PC-9 (cell line): ENCODE data around the gene SATL1. TPM values are rescaled to one million over a fixed set of nuclear protein-coding genes. Genes with fewer than 3 reads are reported as not detected.
"Not testable (repeated sequence)": the region's sequence is repeated elsewhere in the genome, so short reads cannot be mapped to it uniquely, and the experiment has no call there.

Experiments
- Bru-seq: library from RNA; stranded (reverse); fragments of 400-500 nt; gene quantifications from one replicate; lab custom pipeline; 2021; lab: Mats Ljungman, UMichigan
- BruChase-seq, 2 experiments: library from RNA; stranded (reverse); fragments of 400-500 nt; gene quantifications; one replicate each; lab custom pipeline; 2021; lab: Mats Ljungman, UMichigan
- BruUV-seq: library from RNA; stranded (reverse); fragments of 400-500 nt; replicated peaks from 2 replicates; lab custom pipeline; 2021; lab: Mats Ljungman, UMichigan
- CTCF ChIA-PET: fragments of 300-600 bp; sonication (Branson Sonifier 250); formaldehyde crosslinking; loops from one replicate; lab custom pipeline; 2022; ENCODE audit warnings: antibody characterized with exemption; lab: Charles Lee
- POLR2A ChIA-PET: fragments of 300-600 bp; sonication (Branson Sonifier 250); formaldehyde crosslinking; loops from one replicate; lab custom pipeline; 2022; ENCODE audit warnings: antibody characterized with exemption; ENCODE audit not compliant: unreplicated experiment; lab: Charles Lee
- DNase-seq, 2 experiments: peaks; one replicate each; pipeline versions ENCODE4 v3.0.0 to v3.0.0-alpha.2; 2015 to 2022; ENCODE audit warnings: mixed read lengths in 1 of 2
- H2AFZ ChIP-seq: fragments of 200-600 bp; sonication (generic); 2 replicates; pipeline ENCODE4 v1.8.1; 2017; ENCODE audit warnings: antibody characterized with exemption
- H3F3A ChIP-seq: fragments of 200-600 bp; sonication (generic); 2 replicates; pipeline ENCODE4 v1.8.1; 2017; ENCODE audit warnings: antibody characterized with exemption, mild to moderate bottlenecking, low read depth; ENCODE audit not compliant: insufficient read depth
- H3K27ac ChIP-seq: fragments of 200-600 bp; sonication (generic); 2 replicates; pipeline ENCODE4 v1.6.1; 2016; ENCODE audit warnings: mixed run types
- H3K27me3 ChIP-seq: fragments of 200-600 bp; sonication (generic); 2 replicates; pipeline ENCODE4 v1.6.1; 2016; ENCODE audit warnings: low read depth, mixed run types; ENCODE audit not compliant: insufficient read depth
- H3K36me3 ChIP-seq: fragments of 200-600 bp; sonication (generic); 2 replicates; pipeline ENCODE4 v1.6.1; 2016; ENCODE audit warnings: low read depth, mixed run types
- H3K4me1 ChIP-seq: fragments of 200-600 bp; sonication (generic); replicated peaks from 2 replicates; pipeline ENCODE4 v1.6.1; 2016; ENCODE audit warnings: mixed run types; ENCODE audit not compliant: insufficient read depth
- H3K4me2 ChIP-seq: fragments of 200-600 bp; sonication (generic); 2 replicates; pipeline ENCODE4 v1.6.1; 2017; ENCODE audit warnings: mixed run types
- H3K4me3 ChIP-seq: fragments of 200-600 bp; sonication (generic); 2 replicates; pipeline ENCODE4 v1.6.1; 2016; ENCODE audit warnings: mixed run types
- H3K79me2 ChIP-seq: fragments of 200-600 bp; sonication (generic); 2 replicates; pipeline ENCODE4 v1.6.1; 2017; ENCODE audit warnings: low read depth, mixed run types
- H3K9me2 ChIP-seq: fragments of 200-600 bp; sonication (generic); 2 replicates; pipeline ENCODE4 v1.8.1; 2017; ENCODE audit warnings: mild to moderate bottlenecking; ENCODE audit not compliant: insufficient read depth
- H3K9me3 ChIP-seq: fragments of 200-600 bp; sonication (generic); 2 replicates; pipeline ENCODE4 v1.8.1; 2016; ENCODE audit warnings: low read depth; ENCODE audit not compliant: insufficient read depth
- H4K20me1 ChIP-seq: fragments of 200-600 bp; sonication (generic); 2 replicates; pipeline ENCODE4 v1.8.1; 2017; ENCODE audit not compliant: insufficient read depth
- EZH2 ChIP-seq: fragments of 200-600 bp; sonication (generic); IDR thresholded peaks from 2 replicates; pipeline ENCODE4 v1.8.0; 2017; ENCODE audit warnings: antibody characterized with exemption, low read depth
- intact Hi-C: fragments of 100-400 bp; cut with micrococcal nuclease; formaldehyde crosslinking; loops from one replicate; pipeline ENCODE4 v1.10.0; 2022; ENCODE audit not compliant: unreplicated experiment
- long read RNA-seq: library from polyadenylated mRNA; stranded (forward); transcript quantifications from one replicate; pipeline ENCODE4 v2.0.0, GENCODE V29; 2022
- total RNA-seq: library from RNA; stranded (reverse); gene quantifications from 2 replicates; pipeline ENCODE4 v1.2.3, GENCODE V29; 2021
- TF ChIP-seq, protein P1 (sequence below): fragments of 200-600 bp; sonication (generic); conservative IDR thresholded peaks from 2 replicates; pipeline ENCODE4 v1.6.1; 2017; ENCODE audit warnings: mixed run types, antibody characterized with exemption, mild to moderate bottlenecking, moderate library complexity

SATL1 gene, protein sequence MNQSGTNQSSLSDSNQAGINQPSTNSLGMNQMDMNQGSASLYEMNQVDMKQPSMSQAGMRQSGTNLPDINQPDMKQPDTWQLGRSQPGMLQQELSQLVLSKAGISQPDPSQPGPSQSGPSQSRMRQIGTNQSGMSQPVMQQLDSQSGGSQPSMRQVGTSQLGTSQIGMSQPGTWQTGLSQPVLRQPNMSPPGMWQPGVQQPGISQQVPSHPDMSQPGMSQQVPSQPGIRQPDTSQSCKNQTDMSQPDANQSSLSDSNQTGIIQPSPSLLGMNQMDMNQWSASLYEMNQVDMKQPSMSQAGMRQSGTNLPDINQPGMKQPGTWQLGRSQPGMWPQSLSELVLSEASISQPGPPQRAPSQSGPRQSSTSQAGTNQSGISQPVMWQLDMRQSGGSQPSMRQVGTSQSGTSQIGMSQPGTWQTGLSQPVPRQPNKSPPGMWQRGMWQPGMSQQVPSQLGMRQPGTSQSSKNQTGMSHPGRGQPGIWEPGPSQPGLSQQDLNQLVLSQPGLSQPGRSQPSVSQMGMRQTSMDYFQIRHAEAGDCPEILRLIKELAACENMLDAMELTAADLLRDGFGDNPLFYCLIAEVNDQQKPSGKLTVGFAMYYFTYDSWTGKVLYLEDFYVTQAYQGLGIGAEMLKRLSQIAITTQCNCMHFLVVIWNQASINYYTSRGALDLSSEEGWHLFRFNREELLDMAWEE
- total RNA-seq (not detected in 2 replicates), Bru-seq, nascent RNA (percentile 1 among the genes with signal in this experiment), BruChase-seq, experiment 1, labeled RNA remaining after a 2-hour chase (percentile 2 among the genes with signal in this experiment), BruChase-seq, experiment 2, labeled RNA remaining after a 6-hour chase (not detected)
- long read RNA-seq: 0 reads

DNA sequence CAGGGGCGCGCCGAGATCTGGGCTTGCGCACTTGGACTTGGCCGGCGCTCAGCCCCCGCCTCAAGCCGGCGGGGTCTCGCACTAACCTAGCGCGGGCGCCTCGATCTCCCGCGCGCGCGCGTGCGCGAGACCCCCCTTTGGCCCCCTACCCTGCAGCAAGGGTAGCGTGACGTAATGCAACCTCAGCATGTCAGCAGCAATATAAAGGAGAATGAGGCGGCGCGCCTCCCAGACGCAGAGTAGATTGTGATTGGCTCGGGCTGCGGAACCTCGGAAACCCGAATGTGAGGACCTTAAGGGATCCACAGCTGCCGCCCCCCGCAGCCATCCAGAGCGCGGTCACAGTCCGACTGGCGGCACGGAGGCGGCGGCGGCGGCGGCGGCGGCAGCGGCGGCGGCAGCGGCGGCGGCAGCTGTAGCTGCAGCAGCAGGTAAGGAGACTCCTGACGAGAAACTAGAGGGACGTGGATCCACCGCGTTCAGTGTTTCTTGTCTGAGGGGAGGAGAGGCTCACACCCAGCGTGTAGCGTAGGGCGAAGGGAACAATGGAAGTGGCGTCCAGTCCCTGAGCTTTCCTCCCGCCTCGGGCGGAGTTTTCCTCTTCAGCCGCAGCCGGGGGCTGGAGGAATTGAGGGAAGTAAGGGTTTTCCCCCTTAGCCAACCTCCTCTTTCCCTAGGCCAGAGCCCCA is at the start of gene SATL1, which contains the start of gene ZNF711:
TSS of gene SATL1 (minus strand) at position 19 of the 689 bp plus-strand sequence. CDS start 134,811 bp downstream, outside the sequence.
TSS of gene ZNF711 (plus strand) at position 231 of the 689 bp plus-strand sequence. CDS start 3,582 bp downstream, outside the sequence.
- H3K9me2 ChIP-seq: no peaks in the 10 kb centered on the region
- no TSS peak for BruUV-seq
- ChIA-PET POLR2A (no interaction called here), CTCF (no interaction called here)
- no peaks in the 10 kb centered on the region for H3K36me3 ChIP-seq
- no peaks in the 10 kb centered on the region for H3K4me1 ChIP-seq
- no peaks in the 10 kb centered on the region for H3K9me3 ChIP-seq
- H2AFZ ChIP-seq: no peak within 1 kb of the TSS
- no peak within 1 kb of the TSS for H3K4me2 ChIP-seq
- TF ChIP-seq, protein P1, sequence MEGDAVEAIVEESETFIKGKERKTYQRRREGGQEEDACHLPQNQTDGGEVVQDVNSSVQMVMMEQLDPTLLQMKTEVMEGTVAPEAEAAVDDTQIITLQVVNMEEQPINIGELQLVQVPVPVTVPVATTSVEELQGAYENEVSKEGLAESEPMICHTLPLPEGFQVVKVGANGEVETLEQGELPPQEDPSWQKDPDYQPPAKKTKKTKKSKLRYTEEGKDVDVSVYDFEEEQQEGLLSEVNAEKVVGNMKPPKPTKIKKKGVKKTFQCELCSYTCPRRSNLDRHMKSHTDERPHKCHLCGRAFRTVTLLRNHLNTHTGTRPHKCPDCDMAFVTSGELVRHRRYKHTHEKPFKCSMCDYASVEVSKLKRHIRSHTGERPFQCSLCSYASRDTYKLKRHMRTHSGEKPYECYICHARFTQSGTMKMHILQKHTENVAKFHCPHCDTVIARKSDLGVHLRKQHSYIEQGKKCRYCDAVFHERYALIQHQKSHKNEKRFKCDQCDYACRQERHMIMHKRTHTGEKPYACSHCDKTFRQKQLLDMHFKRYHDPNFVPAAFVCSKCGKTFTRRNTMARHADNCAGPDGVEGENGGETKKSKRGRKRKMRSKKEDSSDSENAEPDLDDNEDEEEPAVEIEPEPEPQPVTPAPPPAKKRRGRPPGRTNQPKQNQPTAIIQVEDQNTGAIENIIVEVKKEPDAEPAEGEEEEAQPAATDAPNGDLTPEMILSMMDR: no peak
- no peak for TF ChIP-seq EZH2
- H3K79me2 ChIP-seq: no peaks in the 10 kb centered on the region
- intact Hi-C loops: no loop called here
- DNase-seq: peak in 1 of 2 experiments; percentile 0
- no peak within 1 kb of the TSS for H3K27ac ChIP-seq
- no peaks in the 10 kb centered on the region for H4K20me1 ChIP-seq
- H3K4me3 ChIP-seq: no peak within 1 kb of the TSS
- H3F3A ChIP-seq: no peaks in the 10 kb centered on the region
- no peaks in the 10 kb centered on the region for H3K27me3 ChIP-seq

DNA sequence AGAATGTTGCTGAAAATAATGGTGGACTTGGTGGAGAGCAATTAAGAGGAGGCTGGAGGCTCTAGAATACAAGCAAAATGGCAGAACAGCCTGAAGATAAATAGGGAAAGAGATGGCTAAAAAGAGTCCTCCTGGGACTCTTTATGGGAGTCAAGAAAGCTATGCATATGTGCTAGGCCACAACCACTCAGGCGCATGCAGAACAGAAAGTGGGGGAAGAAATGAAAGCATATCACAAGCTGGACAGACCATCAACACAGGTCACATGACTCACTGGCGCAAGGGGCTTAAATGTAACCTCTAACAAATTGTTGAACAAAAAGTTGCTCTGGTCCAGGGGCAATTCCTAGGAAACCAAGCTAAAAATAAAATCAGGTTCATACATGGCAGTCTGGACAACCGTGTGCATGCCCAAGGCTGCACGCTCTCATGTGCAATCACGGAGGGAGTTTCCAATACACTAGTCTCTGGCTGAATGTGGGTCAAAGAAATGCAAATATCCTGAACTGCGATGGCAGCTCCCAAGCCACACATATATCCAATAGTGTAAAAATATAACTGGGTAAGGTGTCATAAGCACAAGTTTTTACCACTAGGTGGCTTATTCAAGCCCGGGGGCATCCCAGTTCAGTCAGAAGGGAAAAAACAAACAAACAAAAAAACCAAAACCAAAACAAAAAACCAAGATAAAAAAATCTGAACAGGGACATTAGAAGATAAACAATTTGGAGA is 45.6 kb upstream of the SATL1 start:
- ChIA-PET CTCF (no interaction called here), POLR2A (no interaction called here)
- H3K4me2 ChIP-seq: no peak overlapping the region
- BruUV-seq: no TSS peak
- TF ChIP-seq EZH2: no peak
- TF ChIP-seq, protein P1: no peak
- H3K9me3 ChIP-seq: no peaks in the 10 kb centered on the region
- no peak overlapping the region for H3K27ac ChIP-seq
- no peak overlapping the region for H2AFZ ChIP-seq
- H3K4me3 ChIP-seq: no peak overlapping the region
- no peaks in the 10 kb centered on the region for H3K79me2 ChIP-seq
- no peaks in the 10 kb centered on the region for H3F3A ChIP-seq
- no peaks in the 10 kb centered on the region for H3K4me1 ChIP-seq
- intact Hi-C loops: no loop called here
- H3K27me3 ChIP-seq: no peaks in the 10 kb centered on the region
- no peaks in the 10 kb centered on the region for H4K20me1 ChIP-seq
- DNase-seq: no peak
- H3K36me3 ChIP-seq: no peaks in the 10 kb centered on the region
- no peaks in the 10 kb centered on the region for H3K9me2 ChIP-seq

DNA sequence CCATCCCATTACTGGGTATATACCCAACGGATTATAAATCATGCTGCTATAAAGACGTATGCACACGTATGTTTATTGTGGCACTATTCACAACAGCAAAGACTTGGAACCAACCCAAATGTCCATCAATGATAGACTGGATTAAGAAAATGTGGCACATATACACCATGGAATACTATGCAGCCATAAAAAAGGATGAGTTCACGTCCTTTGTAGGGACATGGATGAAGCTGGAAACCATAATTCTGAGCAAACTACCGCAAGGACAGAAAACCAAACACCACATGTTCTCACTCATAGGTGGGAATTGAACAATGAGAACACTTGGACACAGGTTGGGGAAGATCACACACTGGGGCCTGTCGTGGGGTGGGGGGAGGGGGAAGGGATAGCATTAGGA is 41.7 kb upstream of the SATL1 start:
- not testable (repeated sequence) for BruUV-seq

More for the DNA sequence above, 41.7 kb upstream of the SATL1 start:
- intact Hi-C loops, H3K9me2 ChIP-seq, H4K20me1 ChIP-seq, H3F3A ChIP-seq, POLR2A ChIA-PET, H3K4me2 ChIP-seq, H3K79me2 ChIP-seq, H3K4me1 ChIP-seq, H3K9me3 ChIP-seq, DNase-seq, H3K27me3 ChIP-seq, H3K4me3 ChIP-seq, H3K36me3 ChIP-seq, H2AFZ ChIP-seq, H3K27ac ChIP-seq, CTCF ChIA-PET: not testable (repeated sequence)
